ENCODE measurements around the gene ACBD6.
"Not testable (repeated sequence)": the region's sequence is repeated elsewhere in the genome, so short reads cannot be mapped to it uniquely, and the experiment has no call there.

Gene ACBD6

DNA sequence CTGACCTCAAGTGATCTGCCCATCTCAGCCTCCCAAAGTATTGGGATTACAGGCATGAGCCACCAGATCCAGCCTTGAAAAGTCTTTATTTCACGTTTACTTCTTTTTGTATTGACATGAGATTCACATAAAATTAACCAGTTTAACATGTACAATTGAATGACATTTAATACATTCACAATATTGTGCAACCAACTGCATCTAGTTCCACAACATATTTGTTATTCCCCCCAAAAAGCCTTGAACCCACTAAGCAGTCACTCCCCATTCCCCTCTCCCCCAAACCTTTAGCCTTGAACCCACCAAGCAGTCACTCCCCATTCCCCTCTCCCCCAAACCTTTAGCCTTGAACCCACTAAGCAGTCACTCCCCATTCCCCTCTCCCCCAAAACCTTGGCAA lies 62.0 kb downstream of the ACBD6 start:
- in situ Hi-C loops (cut with HindIII; ENCODE audit: low pct_ligation_motif_present, low pct_unique_long_range_greater_than_20kb, low sequenced_read_pairs) = no loop called here
- DNase-seq = no peak

DNA sequence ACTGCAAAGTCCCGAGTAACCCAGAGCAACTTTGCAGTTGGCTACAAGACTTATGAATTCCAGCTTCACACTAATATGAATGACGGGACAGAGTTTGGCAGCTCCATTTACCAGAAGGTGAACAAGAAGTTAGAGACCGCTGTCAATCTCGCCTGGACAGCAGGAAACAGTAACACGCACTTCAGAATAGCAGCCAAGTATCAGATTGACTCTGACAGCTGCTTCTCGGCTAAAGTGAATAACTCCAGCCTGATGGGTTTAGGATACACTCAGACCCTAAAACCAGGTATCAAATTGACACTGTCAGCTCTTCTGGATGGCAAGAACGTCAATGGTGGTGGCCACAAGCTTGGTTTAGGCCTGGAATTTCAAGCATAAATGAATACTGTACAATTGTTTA lies 66.8 kb downstream of the ACBD6 start:
- in situ Hi-C loops (cut with HindIII; ENCODE audit: low pct_ligation_motif_present, low pct_unique_long_range_greater_than_20kb, low sequenced_read_pairs) = no loop called here
- no peak for DNase-seq

DNA sequence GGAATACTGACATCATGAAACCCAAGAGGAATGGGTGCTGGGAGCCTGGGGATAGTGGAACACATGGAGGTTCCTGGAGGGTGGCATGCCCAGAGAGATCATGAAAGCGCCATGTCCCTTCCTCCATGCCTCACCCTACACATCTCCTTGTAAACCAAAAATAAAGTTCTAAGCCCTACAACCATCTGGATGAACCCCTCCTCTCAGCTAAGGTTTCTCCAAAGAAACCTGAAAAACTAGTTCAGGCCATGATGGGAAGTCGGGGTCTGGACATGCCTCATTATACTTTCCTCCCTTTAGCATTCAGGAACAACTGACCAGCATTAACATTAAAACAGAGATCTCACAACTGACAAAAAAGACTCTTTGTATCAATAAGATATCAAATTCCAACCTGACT lies 68.5 kb downstream of the ACBD6 start:
- DNase-seq = no peak
- in situ Hi-C loops (cut with HindIII; ENCODE audit: low pct_ligation_motif_present, low pct_unique_long_range_greater_than_20kb, low sequenced_read_pairs) = no loop called here

DNA sequence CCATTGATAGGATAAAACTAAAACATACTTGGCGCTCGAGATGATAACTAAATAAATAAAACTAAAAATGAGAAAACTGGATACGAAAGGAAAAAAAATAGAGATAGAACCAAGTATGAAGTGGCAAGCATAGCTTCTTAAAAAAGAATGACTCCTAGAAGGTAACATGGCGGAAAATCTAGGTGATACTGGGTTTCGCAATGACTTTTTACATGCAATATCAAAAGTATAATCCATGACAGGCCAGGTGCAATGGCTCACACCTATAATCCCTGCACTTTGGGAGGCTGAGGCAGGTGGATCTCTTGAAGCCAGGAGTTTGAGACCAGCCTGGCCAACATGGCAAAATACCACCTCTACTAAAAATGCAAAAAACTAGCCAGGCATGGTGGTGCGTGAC lies 70.7 kb downstream of the ACBD6 start:
- no peak for DNase-seq
- in situ Hi-C loops (cut with HindIII; ENCODE audit: low pct_ligation_motif_present, low pct_unique_long_range_greater_than_20kb, low sequenced_read_pairs) = no loop called here

DNA sequence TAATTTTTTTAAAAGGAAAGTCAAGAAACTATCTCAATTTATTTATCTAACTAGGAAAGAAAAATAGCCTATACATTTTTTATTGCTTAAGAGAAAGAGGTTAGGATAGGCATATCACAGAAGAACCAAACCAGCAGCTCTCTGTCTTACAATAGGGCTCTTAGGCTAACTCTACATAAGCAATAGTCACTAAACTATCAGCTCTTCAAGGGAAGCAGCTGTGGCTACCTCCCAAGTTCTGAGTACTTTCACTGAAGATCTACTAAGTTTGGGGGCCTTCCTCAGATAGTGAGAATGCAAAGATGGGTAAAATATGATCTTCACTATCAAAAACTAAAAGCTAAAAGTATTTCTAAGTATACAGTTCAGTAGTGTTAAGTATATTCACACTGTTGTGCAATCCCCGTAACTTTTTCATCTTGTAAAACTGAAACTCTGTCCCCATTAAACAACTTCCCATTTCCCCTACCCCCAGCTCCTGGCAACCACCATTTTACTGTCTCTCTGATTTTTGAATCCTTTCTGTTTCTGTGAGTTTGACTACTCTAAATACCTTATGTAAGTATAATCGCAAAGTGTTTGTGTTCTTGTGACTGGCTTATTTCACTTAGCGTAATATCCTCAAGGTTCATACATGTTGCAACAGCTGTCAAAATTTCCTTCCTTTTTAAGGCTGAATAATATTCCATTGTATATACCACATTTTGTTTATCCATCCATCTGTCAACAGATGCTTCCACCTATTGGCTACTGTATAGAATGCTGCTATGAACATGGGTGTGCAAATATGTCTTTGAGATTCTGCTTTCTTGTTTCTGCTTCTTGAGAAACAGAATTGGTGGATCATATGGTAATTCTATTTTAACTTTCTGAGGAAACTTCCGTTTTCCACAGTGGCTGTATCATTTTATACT lies 73.3 kb downstream of the ACBD6 start:
- no peak for DNase-seq
- in situ Hi-C loops (cut with HindIII; ENCODE audit: low pct_ligation_motif_present, low pct_unique_long_range_greater_than_20kb, low sequenced_read_pairs) = no loop called here

DNA sequence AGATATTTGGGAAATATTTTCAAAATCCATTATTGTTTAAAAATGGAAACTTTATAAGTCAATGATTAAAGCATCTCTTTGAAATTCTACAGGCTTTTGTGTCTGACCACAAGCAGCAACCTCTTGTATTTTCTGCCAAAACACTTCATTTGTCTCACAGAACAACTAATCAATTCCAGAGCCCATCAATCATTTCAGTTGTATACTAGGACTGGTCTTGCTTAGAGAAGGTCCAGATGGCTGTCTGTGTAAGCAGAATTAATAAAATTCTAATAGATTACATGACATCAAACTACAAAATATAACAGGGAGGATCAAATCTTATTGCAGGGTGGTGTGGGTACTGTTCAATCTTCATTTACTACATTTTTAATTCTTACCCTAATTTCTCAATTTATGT lies 76.4 kb downstream of the ACBD6 start:
- in situ Hi-C loops (cut with HindIII; ENCODE audit: low pct_ligation_motif_present, low pct_unique_long_range_greater_than_20kb, low sequenced_read_pairs) = no loop called here
- no peak for DNase-seq

DNA sequence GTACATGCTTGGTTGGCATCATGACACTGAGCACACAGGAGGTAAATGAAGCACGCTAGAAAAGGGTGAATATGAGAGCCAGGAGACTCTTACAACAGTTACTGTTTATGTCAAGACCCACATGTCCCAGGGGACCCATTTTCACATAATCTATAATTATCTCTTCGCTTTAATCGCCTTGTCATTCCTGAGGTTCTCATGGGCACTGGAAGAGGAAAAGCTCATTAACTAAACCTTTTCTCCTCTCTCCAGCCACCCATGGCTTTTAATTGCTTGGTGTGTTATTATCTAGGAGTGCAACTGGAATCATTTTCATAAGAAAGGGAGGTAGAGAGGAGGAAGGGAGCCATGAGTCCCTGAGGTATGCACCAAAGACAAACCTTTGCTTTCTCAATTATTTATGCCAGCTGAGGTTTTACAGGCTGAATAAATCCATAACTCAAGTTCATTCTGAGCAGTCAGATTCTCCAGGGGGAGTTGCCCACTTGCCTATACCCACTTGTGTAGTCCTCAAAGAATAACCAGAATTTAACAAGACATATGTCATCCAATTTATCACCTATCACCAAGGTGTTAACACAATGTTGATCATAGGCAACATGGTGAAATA lies 77.4 kb downstream of the ACBD6 start:
- DNase-seq = no peak
- in situ Hi-C loops (cut with HindIII; ENCODE audit: low pct_ligation_motif_present, low pct_unique_long_range_greater_than_20kb, low sequenced_read_pairs) = no loop called here

DNA sequence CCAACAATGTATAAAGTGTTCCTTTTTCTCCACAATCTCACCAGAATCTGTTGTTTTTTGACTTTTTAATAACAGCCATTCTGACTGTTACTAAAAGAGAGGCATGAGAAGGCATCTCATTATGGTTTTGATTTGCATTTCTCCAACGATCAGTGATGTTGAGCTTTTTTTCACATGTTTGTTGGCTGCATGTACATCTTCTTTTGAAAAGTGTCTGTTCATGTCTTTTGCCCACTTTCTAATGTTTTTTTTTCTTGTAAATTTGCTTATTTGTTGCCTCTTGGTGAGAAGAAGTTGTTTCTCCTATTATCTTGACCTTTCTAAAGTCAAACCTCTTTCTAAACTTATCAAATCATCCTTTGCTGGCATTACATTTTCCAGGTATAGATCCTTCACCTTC lies 80.8 kb downstream of the ACBD6 start:
- DNase-seq = no peak
- in situ Hi-C loops (cut with HindIII; ENCODE audit: low pct_ligation_motif_present, low pct_unique_long_range_greater_than_20kb, low sequenced_read_pairs) = no loop called here

DNA sequence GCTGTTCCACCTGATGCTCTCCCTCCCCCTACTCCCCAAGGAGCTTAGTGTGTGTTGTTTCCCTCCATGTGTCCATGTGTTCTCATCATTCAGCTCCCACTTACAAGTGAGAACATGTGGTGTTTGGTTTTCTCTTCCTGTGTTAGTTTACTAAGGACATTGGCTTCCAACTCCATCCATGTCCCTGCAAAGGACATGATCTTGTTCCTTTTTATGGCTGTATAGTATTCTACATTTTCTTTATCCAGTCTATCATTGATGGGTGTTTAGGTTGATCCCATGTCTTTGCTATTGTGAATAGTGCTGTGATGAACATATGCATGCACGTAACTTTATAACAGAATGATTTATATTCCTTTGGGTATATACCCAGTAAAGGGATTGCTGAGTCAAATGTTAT lies 81.2 kb downstream of the ACBD6 start:
- in situ Hi-C loops (cut with HindIII; ENCODE audit: low pct_ligation_motif_present, low pct_unique_long_range_greater_than_20kb, low sequenced_read_pairs); DNase-seq: not testable (repeated sequence)

DNA sequence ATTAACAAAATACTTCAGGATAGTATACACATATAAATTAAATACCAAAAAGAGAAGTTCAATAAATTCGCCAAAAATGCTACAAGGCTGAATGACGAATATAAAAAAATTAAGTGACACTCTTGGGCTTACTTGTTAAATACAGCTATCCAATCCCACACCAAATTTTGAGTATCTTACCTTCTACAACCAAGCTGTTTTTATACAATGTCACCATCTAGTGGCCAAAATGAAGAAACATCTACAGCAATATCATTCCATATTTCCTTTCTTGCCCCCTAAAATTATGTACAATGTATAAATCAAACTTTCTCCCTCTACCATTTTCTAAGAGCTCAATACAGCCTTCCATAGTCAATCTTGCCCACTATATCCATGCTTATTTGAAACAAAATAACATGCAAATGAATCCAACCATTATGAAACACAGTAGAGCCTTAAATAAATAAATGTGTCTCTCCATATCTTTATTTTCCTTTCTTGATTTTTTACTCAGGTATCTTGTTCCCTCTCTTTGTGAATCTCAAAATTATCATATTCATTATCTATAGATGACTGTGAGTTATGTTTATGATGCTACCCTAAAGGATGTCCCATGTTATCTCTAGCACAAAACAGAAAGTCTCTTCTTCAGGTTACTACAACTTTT lies 86.3 kb downstream of the ACBD6 start:
- in situ Hi-C loops (cut with HindIII; ENCODE audit: low pct_ligation_motif_present, low pct_unique_long_range_greater_than_20kb, low sequenced_read_pairs) = no loop called here
- peak; percentile 47 for DNase-seq

DNA sequence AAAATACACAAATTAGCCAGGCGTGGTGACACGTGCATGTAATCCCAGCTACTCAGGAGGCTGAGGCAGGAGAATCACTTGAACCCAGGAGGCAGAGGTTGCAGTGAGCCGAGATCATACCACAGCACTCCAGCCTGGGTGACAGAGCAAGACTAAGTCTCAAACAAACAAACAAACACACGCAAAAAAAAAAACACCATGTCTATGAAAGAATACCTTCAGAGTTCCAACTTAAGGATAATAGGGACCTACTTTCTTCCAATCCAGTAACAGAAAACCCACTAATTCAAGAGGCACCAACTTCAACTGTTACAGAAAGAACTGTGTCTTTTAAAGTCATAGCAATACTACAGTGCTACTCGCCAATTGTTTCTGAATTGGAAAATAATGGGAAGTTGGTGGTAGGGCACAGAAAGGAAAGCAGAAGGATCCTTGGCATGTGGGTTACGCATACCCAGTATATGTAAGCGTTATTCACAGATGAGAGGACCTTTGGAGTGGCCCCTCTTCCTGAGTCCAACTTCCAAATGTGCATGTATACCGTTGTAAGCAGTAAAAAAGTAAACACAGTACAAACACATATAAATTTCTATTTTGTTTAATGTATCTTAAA lies 87.0 kb downstream of the ACBD6 start:
- in situ Hi-C loops (cut with HindIII; ENCODE audit: low pct_ligation_motif_present, low pct_unique_long_range_greater_than_20kb, low sequenced_read_pairs) = no loop called here
- no peak for DNase-seq

DNA sequence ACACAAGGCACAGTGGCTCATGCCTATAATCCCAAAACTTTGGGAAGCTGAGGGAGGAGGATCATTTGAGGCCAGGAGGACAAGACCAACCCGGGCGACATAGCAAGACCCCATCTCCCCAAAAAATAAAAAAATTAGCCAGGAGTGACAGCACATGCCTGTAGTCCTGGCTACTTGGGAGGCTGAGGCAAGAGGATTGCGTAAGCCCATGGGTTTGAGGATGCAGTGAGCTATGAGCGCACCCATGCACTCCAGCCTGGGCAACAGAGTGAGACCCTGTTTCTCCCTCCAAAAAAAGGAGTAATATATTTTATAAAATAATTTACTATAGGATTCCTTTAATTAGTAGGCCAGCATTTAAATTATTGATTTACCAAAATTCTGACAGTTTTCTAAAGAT lies 89.8 kb downstream of the ACBD6 start:
- no peak for DNase-seq
- in situ Hi-C loops (cut with HindIII; ENCODE audit: low pct_ligation_motif_present, low pct_unique_long_range_greater_than_20kb, low sequenced_read_pairs) = no loop called here

DNA sequence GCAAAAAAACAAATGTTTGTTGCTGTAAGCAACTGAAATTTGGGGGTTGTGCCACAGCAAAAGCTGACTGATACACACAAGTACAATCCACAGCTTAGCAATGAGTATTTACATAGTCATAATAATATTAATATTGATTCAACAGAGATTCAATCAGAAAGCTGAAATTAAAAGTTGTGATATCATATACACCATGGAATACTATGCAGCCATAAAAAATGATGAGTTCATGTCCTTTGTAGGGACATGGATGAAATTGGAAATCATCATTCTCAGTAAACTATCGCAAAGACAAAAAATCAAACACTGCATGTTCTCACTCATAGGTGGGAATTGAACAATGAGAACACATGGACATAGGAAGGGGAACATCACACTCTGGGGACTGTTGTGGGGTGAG lies 94.2 kb downstream of the ACBD6 start:
- in situ Hi-C loops (cut with HindIII; ENCODE audit: low pct_ligation_motif_present, low pct_unique_long_range_greater_than_20kb, low sequenced_read_pairs) = not testable (repeated sequence)

DNA sequence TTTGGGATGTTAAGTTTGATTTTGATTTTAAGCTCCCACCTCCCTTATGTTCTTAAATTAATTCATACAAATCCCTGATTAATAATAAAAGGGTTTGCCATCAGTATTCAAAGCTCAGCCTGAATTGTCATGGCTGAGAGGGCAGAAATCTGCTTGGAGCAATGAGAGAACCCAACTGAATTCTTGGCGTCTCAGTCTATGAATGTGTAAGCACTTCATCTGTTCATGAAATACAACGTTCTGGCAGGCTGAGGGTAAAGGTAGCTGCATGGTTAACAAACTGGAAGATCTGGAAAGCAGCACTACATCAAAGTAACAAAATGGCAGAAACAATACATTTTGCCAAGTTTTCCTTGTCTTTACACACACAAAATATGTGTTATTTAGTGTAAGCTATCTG lies 95.3 kb downstream of the ACBD6 start:
- no peak for DNase-seq
- in situ Hi-C loops (cut with HindIII; ENCODE audit: low pct_ligation_motif_present, low pct_unique_long_range_greater_than_20kb, low sequenced_read_pairs) = no loop called here

More for the DNA sequence above, 94.2 kb downstream of the ACBD6 start:
- not testable (repeated sequence) for DNase-seq

DNA sequence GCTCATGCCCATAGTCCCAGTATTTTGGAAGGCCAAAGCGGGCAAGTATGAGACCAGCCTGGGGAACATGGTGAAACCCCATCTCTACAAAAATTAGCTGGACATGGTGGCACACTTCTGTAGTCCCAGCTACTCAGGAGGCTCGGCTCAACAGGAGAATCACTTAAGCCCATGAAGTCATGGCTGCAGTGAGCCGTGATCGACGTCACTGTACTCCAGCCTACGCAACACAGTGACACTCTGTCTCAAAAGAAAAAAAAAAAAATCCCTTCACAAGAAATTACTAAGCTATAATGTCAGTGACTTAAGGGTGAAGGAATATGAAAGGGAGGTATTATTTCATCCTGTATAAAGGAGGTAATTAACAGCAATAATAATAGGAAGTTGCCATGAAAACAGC lies 99.8 kb downstream of the ACBD6 start:
- in situ Hi-C loops (cut with HindIII; ENCODE audit: low pct_ligation_motif_present, low pct_unique_long_range_greater_than_20kb, low sequenced_read_pairs) = no loop called here
- DNase-seq = no peak

DNA sequence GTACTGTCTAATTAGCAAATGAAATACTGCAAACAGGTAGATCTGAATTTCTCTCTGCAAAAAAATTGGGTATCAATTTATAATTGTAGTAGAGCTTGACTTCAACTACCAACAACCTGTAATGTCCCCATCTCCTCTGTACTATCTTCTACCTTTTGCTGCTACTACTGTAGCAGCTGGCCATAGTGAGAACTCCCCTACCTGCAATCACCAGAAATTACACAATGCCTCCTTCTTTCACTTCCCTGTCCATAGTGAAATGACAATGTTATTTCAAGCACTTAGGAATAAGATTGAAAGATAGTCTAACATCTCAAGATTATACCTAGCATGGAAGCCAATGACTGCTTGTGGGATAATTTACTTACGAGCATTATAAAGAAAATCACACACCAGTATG lies 100.4 kb downstream of the ACBD6 start:
- in situ Hi-C loops (cut with HindIII; ENCODE audit: low pct_ligation_motif_present, low pct_unique_long_range_greater_than_20kb, low sequenced_read_pairs) = no loop called here
- no peak for DNase-seq

DNA sequence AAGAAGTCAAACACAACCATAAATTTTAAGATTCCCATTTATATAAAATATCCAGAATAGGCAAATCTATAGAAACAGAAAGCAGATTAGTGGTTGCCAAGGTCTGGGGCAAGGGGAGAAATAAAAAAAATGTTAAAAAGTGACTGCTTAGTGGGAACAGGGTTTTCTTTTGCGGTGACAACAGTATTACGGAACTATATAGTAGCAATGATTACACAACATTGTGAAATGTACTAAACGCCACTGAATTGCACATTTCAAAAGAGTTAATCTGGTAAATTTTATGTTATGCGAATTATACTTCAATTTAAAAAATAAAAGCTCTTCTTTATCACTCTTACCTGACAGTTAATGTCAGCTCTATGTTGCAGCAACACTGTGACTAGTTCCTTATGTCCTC lies 105.2 kb downstream of the ACBD6 start:
- in situ Hi-C loops (cut with HindIII; ENCODE audit: low pct_ligation_motif_present, low pct_unique_long_range_greater_than_20kb, low sequenced_read_pairs) = no loop called here
- DNase-seq = no peak

DNA sequence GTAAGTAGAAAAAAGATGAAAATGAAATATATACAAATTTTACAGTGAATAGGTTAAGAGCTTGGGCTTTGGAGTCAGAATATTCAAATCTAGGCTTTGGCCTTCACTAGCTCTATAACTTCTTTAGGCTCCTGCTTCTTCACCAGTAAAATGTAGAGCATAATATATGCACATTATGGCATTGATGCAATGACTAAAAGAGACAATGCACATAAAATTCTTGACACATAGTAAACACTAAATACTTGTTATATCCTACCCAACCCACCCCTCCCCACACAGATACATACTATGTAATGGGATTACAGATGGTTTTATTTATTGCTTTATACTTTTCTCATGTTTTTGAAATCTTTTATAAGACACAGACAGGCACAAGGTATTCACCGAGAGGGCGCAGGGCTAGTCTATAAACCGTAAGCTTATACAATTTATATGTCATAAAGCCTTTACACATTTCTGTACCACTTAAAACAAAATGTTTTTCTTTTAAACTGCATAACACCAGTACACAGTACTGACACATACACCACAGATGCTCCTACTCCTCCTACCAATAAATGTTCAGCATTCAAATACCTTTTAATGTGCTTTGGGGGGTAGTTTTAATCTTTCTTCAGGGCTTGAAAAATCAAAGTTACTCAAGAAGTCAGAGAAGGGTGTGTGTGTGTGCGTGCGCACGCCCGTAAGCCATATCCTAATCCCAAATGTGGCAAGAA lies 109.8 kb downstream of the ACBD6 start:
- DNase-seq = no peak
- in situ Hi-C loops (cut with HindIII; ENCODE audit: low pct_ligation_motif_present, low pct_unique_long_range_greater_than_20kb, low sequenced_read_pairs) = no loop called here

DNA sequence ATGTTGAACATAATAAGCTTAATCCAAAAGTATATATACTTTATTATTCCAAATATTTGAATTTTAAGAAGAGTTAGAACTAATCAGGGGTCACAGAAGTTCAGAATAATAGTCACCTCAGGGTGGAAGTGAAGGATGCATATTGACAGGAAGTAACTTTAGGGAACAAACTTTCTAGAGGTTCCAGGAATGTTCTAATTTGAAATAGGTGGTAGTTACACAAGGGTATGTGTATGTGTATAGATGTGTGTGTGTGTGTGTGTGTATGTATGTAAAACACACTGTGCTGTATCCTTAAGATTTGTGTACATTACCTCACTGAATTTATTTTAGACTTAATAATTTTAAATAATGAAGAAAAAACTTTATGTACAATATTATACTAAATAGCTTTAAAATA lies 110.4 kb downstream of the ACBD6 start:
- DNase-seq = no peak
- in situ Hi-C loops (cut with HindIII; ENCODE audit: low pct_ligation_motif_present, low pct_unique_long_range_greater_than_20kb, low sequenced_read_pairs) = no loop called here
